GM12878 (cell line): ENCODE data around the gene MITD1. TPM values are rescaled to one million over a fixed set of nuclear protein-coding genes. Genes with fewer than 3 reads are reported as not detected.

Experiments
- ATAC-seq: fragments of 200-7000 bp; cut with Tn5 transposase; 3 replicates; pipeline ENCODE4 v1.9.1; 2020; ENCODE audit warnings: mild to moderate bottlenecking, moderate library complexity
- BruUV-seq: library from RNA; stranded (reverse); fragments of 400-500 nt; replicated peaks from 2 replicates; lab custom pipeline; 2021; lab: Mats Ljungman, UMichigan
- CTCF ChIA-PET: fragments of 300-600 bp; sonication (Branson Sonifier 250); formaldehyde crosslinking; extraction: SDS; loops from one replicate; lab custom pipeline; 2021; ENCODE audit warnings: inconsistent platforms; lab: Yijun Ruan, JAX
- POLR2A ChIA-PET: fragments of 350-600 bp; formaldehyde crosslinking; extraction: SDS; loops from one replicate; lab custom pipeline; 2021; ENCODE audit warnings: inconsistent platforms; lab: Charles Lee
- RAD21 ChIA-PET: fragments of 300-600 bp; sonication (Branson Sonifier 250); formaldehyde crosslinking; loops from one replicate; lab custom pipeline; 2023; ENCODE audit warnings: antibody characterized with exemption; ENCODE audit not compliant: unreplicated experiment; lab: Charles Lee
- SMC1A ChIA-PET: fragments of 300-600 bp; sonication (Branson Sonifier 250); formaldehyde crosslinking; loops from one replicate; lab custom pipeline; 2023; ENCODE audit not compliant: unreplicated experiment, uncharacterized antibody; lab: Charles Lee
- DNase-seq: peaks from one replicate; pipeline ENCODE4 v3.0.0-alpha.2; 2011; ENCODE audit warnings: low read depth, low spot score
- FAIRE-seq: peaks from 3 replicates; lab custom pipeline; 2011; peaks lifted over from hg19 to GRCh38; lab: Jason Lieb, UNC
- H2AFZ ChIP-seq: 2 replicates; pipeline ENCODE4 v1.6.0; 2011; ENCODE audit warnings: low read depth, low read length, control low read depth; ENCODE audit not compliant: control insufficient read depth
- H3K27ac ChIP-seq: 2 replicates; pipeline ENCODE4 v1.5.1; 2011; ENCODE audit warnings: control low read depth; ENCODE audit not compliant: control insufficient read depth, insufficient read depth
- H3K27me3 ChIP-seq, 2 experiments: replicated peaks in 1 of 2; 2 replicates each; pipeline versions ENCODE4 v1.6.0 to v1.6.1; 2011; ENCODE audit warnings: low read length in 1 of 2; ENCODE audit not compliant: control insufficient read depth in 2 of 2, insufficient read depth in 2 of 2
- H3K36me3 ChIP-seq, 2 experiments: 2 replicates each; pipeline ENCODE4 v1.5.1; 2011; ENCODE audit warnings: low read length in 1 of 2; ENCODE audit not compliant: control insufficient read depth in 2 of 2, insufficient read depth in 2 of 2
- H3K4me1 ChIP-seq: 2 replicates; pipeline ENCODE4 v1.6.1; 2011; ENCODE audit warnings: mild to moderate bottlenecking, low read length, moderate library complexity, mixed read lengths; ENCODE audit not compliant: control insufficient read depth, insufficient read depth
- H3K4me2 ChIP-seq: 2 replicates; pipeline ENCODE4 v1.6.0; 2011; ENCODE audit warnings: control low read depth; ENCODE audit not compliant: control insufficient read depth, insufficient read depth
- H3K4me3 ChIP-seq: fragments of 200-600 bp; sonication (generic); 2 replicates; pipeline ENCODE4 v1.5.1; 2016
- H3K79me2 ChIP-seq: 2 replicates; pipeline ENCODE4 v1.6.0; 2011; ENCODE audit warnings: low read length; ENCODE audit not compliant: control insufficient read depth, insufficient read depth
- H3K9ac ChIP-seq: 2 replicates; pipeline ENCODE4 v1.8.0; 2011; ENCODE audit warnings: low read length, control low read depth, mixed read lengths; ENCODE audit not compliant: control insufficient read depth, insufficient read depth
- H3K9me3 ChIP-seq: replicated peaks from 3 replicates; pipeline ENCODE4 v1.5.1; 2011; ENCODE audit warnings: mild to moderate bottlenecking, low read length; ENCODE audit not compliant: control insufficient read depth, insufficient read depth
- H4K20me1 ChIP-seq: 2 replicates; pipeline ENCODE4 v1.6.0; 2011; ENCODE audit not compliant: control insufficient read depth, insufficient read depth
- CHD1 ChIP-seq: IDR thresholded peaks from 2 replicates; pipeline ENCODE4 v1.6.1; 2012; ENCODE audit warnings: low read depth, low read length, improper control_type of control experiment
- FOS ChIP-seq: IDR thresholded peaks from 3 replicates; pipeline ENCODE4 v1.6.1; 2011; ENCODE audit warnings: borderline replicate concordance; ENCODE audit not compliant: insufficient read length; ENCODE audit errors: extremely low read depth
- JUND ChIP-seq: IDR thresholded peaks from 2 replicates; pipeline ENCODE4 v1.6.1; 2012; ENCODE audit warnings: low read depth, mild to moderate bottlenecking, low read length, improper control_type of control experiment, moderate library complexity
- KAT2A ChIP-seq: conservative IDR thresholded peaks from 2 replicates; pipeline ENCODE4 v1.6.1; 2011; ENCODE audit warnings: low read depth, low read length; ENCODE audit not compliant: control insufficient read depth
- PAX5 ChIP-seq: IDR thresholded peaks from 2 replicates; pipeline ENCODE4 v1.6.1; 2011; ENCODE audit warnings: low read depth, low read length, borderline replicate concordance
- PAX8 ChIP-seq: fragments of 450-650 bp; IDR thresholded peaks from 2 replicates; pipeline ENCODE4 v1.6.1; 2017; ENCODE audit warnings: mild to moderate bottlenecking, moderate library complexity
- RAD21 ChIP-seq: IDR thresholded peaks from 2 replicates; pipeline ENCODE4 v1.6.1; 2011; ENCODE audit warnings: mild to moderate bottlenecking, low read depth, low read length, moderate library complexity; ENCODE audit not compliant: insufficient read depth
- RUNX3 ChIP-seq: IDR thresholded peaks from 2 replicates; pipeline ENCODE4 v1.6.1; 2012; ENCODE audit warnings: low read length, inconsistent platforms
- ZBTB11 ChIP-seq: fragments of 450-650 bp; formaldehyde crosslinking; IDR thresholded peaks from 2 replicates; pipeline ENCODE4 v1.5.0; 2022; ENCODE audit warnings: mild to moderate bottlenecking, missing genetic modification characterization
- WGBS: methylation state at CpG from one replicate; pipeline ENCODE4 v1.1.6; 2016; ENCODE audit warnings: low lambda C conversion rate; ENCODE audit not compliant: insufficient replicate concordance, insufficient coverage; ENCODE audit errors: missing lambda C conversion rate; 5-methylcytosine and 5-hydroxymethylcytosine counted together
- in situ Hi-C: fragments of 300-500 bp; cut with MboI; formaldehyde crosslinking; loops from 9 replicates; pipeline ENCODE4 v1.14.3; 2018; ENCODE audit warnings: mixed read lengths
- intact Hi-C: fragments of 100-400 bp; cut with micrococcal nuclease; formaldehyde crosslinking; loops from one replicate; pipeline ENCODE4 v1.14.2; 2022; ENCODE audit not compliant: unreplicated experiment
- polyA plus RNA-seq, 11 experiments: library from polyadenylated mRNA; depleted of rRNA in 4 of 11; unstranded in 6 of 11; stranded (reverse) in 5 of 11; fragments of >200 nt; fragmentation: Nextera tagmentation in 4 of 11; fragmentation: Illumina TruSeq in 1 of 11; extraction: Ambion mirVana in 4 of 11; extraction: Trizol in 1 of 11; gene quantifications; 1 replicate in 1 of 11; 2 replicates in 10 of 11; pipeline versions ENCODE4 v1.2.1 to v1.2.3, GENCODE V29; 2011 to 2016; ENCODE audit warnings: inconsistent platforms in 2 of 11, missing spikeins in 2 of 11, low read depth in 1 of 11
- small RNA-seq: library from RNA; depleted of rRNA; stranded (forward); fragments of <200 nt; gene quantifications from one replicate; pipeline ENCODE3, GENCODE V24; 2014
- total RNA-seq, 4 experiments: library from RNA; depleted of rRNA in 3 of 4; stranded (reverse); fragments of >200 nt in 3 of 4; fragmentation: Illumina TruSeq in 1 of 4; extraction: Trizol in 1 of 4; gene quantifications; 2 replicates each; pipeline versions ENCODE4 v1.2.1 to v1.2.3, GENCODE V29; 2013 to 2021

The MITD1 gene
- total and polyA plus RNA-seq, 10 of the 15 experiments (the other 5 are each of a cell fraction or from before 2014, with no cell fraction given): 33.0 to 116 (median 63.5) TPM

- H4K20me1 ChIP-seq: no peaks in the 10 kb centered on the region
- no peak for DNase-seq
- WGBS: 90% methylated on average over 2 of the region's 2 CpGs
Observed at GRCh38 chr2:99127981-99128380, 52.9 kb downstream of the MITD1 start.

More at GRCh38 chr2:99127981-99128380, 52.9 kb downstream of the MITD1 start:
- FAIRE-seq (no peak), ATAC-seq (no peak)
- ChIA-PET SMC1A (no interaction called here), CTCF (interaction anchor here (1.4 kb wide), 1 partner anchor 30 kb away, joined by 3 read pairs; no protein-coding TSS in a partner anchor), POLR2A (no interaction called here), RAD21 (no interaction called here)
- Histone ChIP-seq H3K4me3 (no peak overlapping the region), H3K27me3 (no peaks in the 10 kb centered on the region), H3K36me3 (no peaks in the 10 kb centered on the region), H3K9ac (no peak overlapping the region), H3K27ac (no peak overlapping the region), H3K9me3 (no peaks in the 10 kb centered on the region; the same call in 2 of the 3 replicates), H3K4me1 (no peaks in the 10 kb centered on the region), H3K4me2 (no peak overlapping the region), H2AFZ (no peak overlapping the region), H3K79me2 (no peaks in the 10 kb centered on the region)
- intact Hi-C loops: no loop called here
- in situ Hi-C loops: no loop called here
- no TSS peak for BruUV-seq
- TF ChIP-seq PAX5 (no peak), FOS (no peak), ZBTB11 (CRISPR knock-in tag) (no peak), PAX8 (no peak), KAT2A (no peak), RAD21 (no peak), JUND (no peak), RUNX3 (no peak), CHD1 (no peak)

Small RNA genes within 50 kb of the gene (small RNA-seq; reads per million reads assigned to genes)
- not detected for gene AC092587.1

Other genes with a start within 250 kb of the MITD1 start
Only the 7 nearest of the 9 such genes appear.
- 2.6 and 4.0 TPM in 2 replicates for gene C2orf15, start 39.4 kb downstream of the MITD1 start, total RNA-seq (2014; rRNA removed)
- gene C2orf15, start 39.4 kb downstream of the MITD1 start, total RNA-seq (2014; rRNA removed; fragmentation: Illumina TruSeq; extraction: Trizol): 2.8 and 3.4 TPM in 2 replicates
- 1.1 and 1.5 TPM in 2 replicates for gene C2orf15, start 39.4 kb downstream of the MITD1 start, total RNA-seq (2021)
- 2.1 and 3.6 TPM in 2 replicates for gene C2orf15, start 39.4 kb downstream of the MITD1 start, polyA plus RNA-seq (2011; rRNA removed)
- 2.1 and 3.1 TPM in 2 replicates for gene C2orf15, start 39.4 kb downstream of the MITD1 start, polyA plus RNA-seq (2014; fragmentation: Illumina TruSeq; extraction: Trizol)
- gene C2orf15, start 39.4 kb downstream of the MITD1 start, polyA plus RNA-seq (2014; fragmentation: Nextera tagmentation; extraction: Ambion mirVana): 1 to 10 TPM; 1.7 to 2.3 TPM
- 1.4 and 1.6 TPM in 2 replicates for gene C2orf15, start 39.4 kb downstream of the MITD1 start, polyA plus RNA-seq (2014; rRNA removed)
- gene C2orf15, start 39.4 kb downstream of the MITD1 start, polyA plus RNA-seq (2016; fragmentation: Nextera tagmentation; extraction: Ambion mirVana): 1 to 10 TPM; 2.8 to 3.4 TPM
- gene TSGA10, start 26.1 kb downstream of the MITD1 start, total RNA-seq (2014; rRNA removed): 5.6 and 6.3 TPM in 2 replicates
- gene TSGA10, start 26.1 kb downstream of the MITD1 start, total RNA-seq (2014; rRNA removed; fragmentation: Illumina TruSeq; extraction: Trizol): 13.4 and 14.5 TPM in 2 replicates
- gene TSGA10, start 26.1 kb downstream of the MITD1 start, total RNA-seq (2021): 6.2 and 7.2 TPM in 2 replicates
- gene TSGA10, start 26.1 kb downstream of the MITD1 start, polyA plus RNA-seq (2011; rRNA removed): 4.6 and 5.3 TPM in 2 replicates
- 7.9 and 9.1 TPM in 2 replicates for gene TSGA10, start 26.1 kb downstream of the MITD1 start, polyA plus RNA-seq (2014; fragmentation: Illumina TruSeq; extraction: Trizol)
- 10 to 100 TPM; 10.2 to 11.6 TPM for gene TSGA10, start 26.1 kb downstream of the MITD1 start, polyA plus RNA-seq (2014; fragmentation: Nextera tagmentation; extraction: Ambion mirVana)
- 5.3 TPM in 2 replicates for gene TSGA10, start 26.1 kb downstream of the MITD1 start, polyA plus RNA-seq (2014; rRNA removed)
- 10 to 100 TPM in 1 of 2 experiments, 1 to 10 TPM in 1; 8.1 to 13.5 TPM for gene TSGA10, start 26.1 kb downstream of the MITD1 start, polyA plus RNA-seq (2016; fragmentation: Nextera tagmentation; extraction: Ambion mirVana)
- 8.0 and 8.3 TPM in 2 replicates for gene LIPT1, start 26.1 kb downstream of the MITD1 start, total RNA-seq (2014; rRNA removed)
- gene LIPT1, start 26.1 kb downstream of the MITD1 start, total RNA-seq (2014; rRNA removed; fragmentation: Illumina TruSeq; extraction: Trizol): 10.4 and 10.9 TPM in 2 replicates
- gene LIPT1, start 26.1 kb downstream of the MITD1 start, total RNA-seq (2021): 7.2 and 8.5 TPM in 2 replicates
- 15.5 and 22.3 TPM in 2 replicates for gene LIPT1, start 26.1 kb downstream of the MITD1 start, polyA plus RNA-seq (2011; rRNA removed)
- 13.0 and 16.9 TPM in 2 replicates for gene LIPT1, start 26.1 kb downstream of the MITD1 start, polyA plus RNA-seq (2014; fragmentation: Illumina TruSeq; extraction: Trizol)
- 10 to 100 TPM; 14.4 to 15.3 TPM for gene LIPT1, start 26.1 kb downstream of the MITD1 start, polyA plus RNA-seq (2014; fragmentation: Nextera tagmentation; extraction: Ambion mirVana)
- gene LIPT1, start 26.1 kb downstream of the MITD1 start, polyA plus RNA-seq (2014; rRNA removed): 8.4 and 9.4 TPM in 2 replicates
- gene LIPT1, start 26.1 kb downstream of the MITD1 start, polyA plus RNA-seq (2016; fragmentation: Nextera tagmentation; extraction: Ambion mirVana): 10 to 100 TPM; 10.8 TPM
- gene MRPL30, start 126 bp upstream of the MITD1 start, total RNA-seq (2014; rRNA removed): 40.2 and 45.5 TPM in 2 replicates
- gene MRPL30, start 126 bp upstream of the MITD1 start, total RNA-seq (2014; rRNA removed; fragmentation: Illumina TruSeq; extraction: Trizol): 51.3 TPM in 2 replicates
- gene MRPL30, start 126 bp upstream of the MITD1 start, total RNA-seq (2021): 30.3 and 33.6 TPM in 2 replicates
- 39.8 and 64.5 TPM in 2 replicates for gene MRPL30, start 126 bp upstream of the MITD1 start, polyA plus RNA-seq (2011; rRNA removed)
- gene MRPL30, start 126 bp upstream of the MITD1 start, polyA plus RNA-seq (2014; fragmentation: Illumina TruSeq; extraction: Trizol): 63.3 and 94.8 TPM in 2 replicates
- gene MRPL30, start 126 bp upstream of the MITD1 start, polyA plus RNA-seq (2014; fragmentation: Nextera tagmentation; extraction: Ambion mirVana): 10 to 100 TPM; 34.9 to 53.1 TPM
- 32.2 and 39.9 TPM in 2 replicates for gene MRPL30, start 126 bp upstream of the MITD1 start, polyA plus RNA-seq (2014; rRNA removed)
- 10 to 100 TPM; 35.7 to 42.8 TPM for gene MRPL30, start 126 bp upstream of the MITD1 start, polyA plus RNA-seq (2016; fragmentation: Nextera tagmentation; extraction: Ambion mirVana)
- gene LYG2, start 74.6 kb upstream of the MITD1 start, total RNA-seq (2014; rRNA removed): not detected in 2 replicates
- gene LYG2, start 74.6 kb upstream of the MITD1 start, total RNA-seq (2014; rRNA removed; fragmentation: Illumina TruSeq; extraction: Trizol): not detected in 2 replicates
- not detected in 2 replicates for gene LYG2, start 74.6 kb upstream of the MITD1 start, total RNA-seq (2021)
- not detected in 2 replicates for gene LYG2, start 74.6 kb upstream of the MITD1 start, polyA plus RNA-seq (2011; rRNA removed)
- 0.30 TPM in 1 of 2 replicates, not detected in the other for gene LYG2, start 74.6 kb upstream of the MITD1 start, polyA plus RNA-seq (2014; fragmentation: Illumina TruSeq; extraction: Trizol)
- under 1 TPM; 0.11 to 0.23 TPM for gene LYG2, start 74.6 kb upstream of the MITD1 start, polyA plus RNA-seq (2014; fragmentation: Nextera tagmentation; extraction: Ambion mirVana)
- gene LYG2, start 74.6 kb upstream of the MITD1 start, polyA plus RNA-seq (2014; rRNA removed): not detected in 2 replicates
- gene LYG2, start 74.6 kb upstream of the MITD1 start, polyA plus RNA-seq (2016; fragmentation: Nextera tagmentation; extraction: Ambion mirVana): under 1 TPM; 0.51 to 0.95 TPM
- 0.34 and 0.60 TPM in 2 replicates for gene LYG1, start 120.1 kb upstream of the MITD1 start, total RNA-seq (2014; rRNA removed)
- gene LYG1, start 120.1 kb upstream of the MITD1 start, total RNA-seq (2014; rRNA removed; fragmentation: Illumina TruSeq; extraction: Trizol): 0.27 and 0.41 TPM in 2 replicates
- 0.21 TPM in 1 of 2 replicates, not detected in the other for gene LYG1, start 120.1 kb upstream of the MITD1 start, total RNA-seq (2021)
- 1.3 TPM in 2 replicates for gene LYG1, start 120.1 kb upstream of the MITD1 start, polyA plus RNA-seq (2011; rRNA removed)
- gene LYG1, start 120.1 kb upstream of the MITD1 start, polyA plus RNA-seq (2014; fragmentation: Illumina TruSeq; extraction: Trizol): 0.88 and 1.8 TPM in 2 replicates
- gene LYG1, start 120.1 kb upstream of the MITD1 start, polyA plus RNA-seq (2014; fragmentation: Nextera tagmentation; extraction: Ambion mirVana): 1 to 10 TPM in 1 of 2 experiments, under 1 TPM in 1; 0.79 to 1.2 TPM
- gene LYG1, start 120.1 kb upstream of the MITD1 start, polyA plus RNA-seq (2014; rRNA removed): 0.70 and 0.72 TPM in 2 replicates
- under 1 TPM; 0.33 to 0.83 TPM for gene LYG1, start 120.1 kb upstream of the MITD1 start, polyA plus RNA-seq (2016; fragmentation: Nextera tagmentation; extraction: Ambion mirVana)
- 37.4 and 45.4 TPM in 2 replicates for gene TXNDC9, start 155.3 kb upstream of the MITD1 start, total RNA-seq (2014; rRNA removed)
- gene TXNDC9, start 155.3 kb upstream of the MITD1 start, total RNA-seq (2014; rRNA removed; fragmentation: Illumina TruSeq; extraction: Trizol): 48.2 and 53.1 TPM in 2 replicates
- gene TXNDC9, start 155.3 kb upstream of the MITD1 start, total RNA-seq (2021): 26.6 and 28.8 TPM in 2 replicates
- 37.0 and 57.1 TPM in 2 replicates for gene TXNDC9, start 155.3 kb upstream of the MITD1 start, polyA plus RNA-seq (2011; rRNA removed)
- gene TXNDC9, start 155.3 kb upstream of the MITD1 start, polyA plus RNA-seq (2014; fragmentation: Illumina TruSeq; extraction: Trizol): 48.6 and 56.8 TPM in 2 replicates
- gene TXNDC9, start 155.3 kb upstream of the MITD1 start, polyA plus RNA-seq (2014; fragmentation: Nextera tagmentation; extraction: Ambion mirVana): 100 to 1,000 TPM; 136 to 170 TPM
- gene TXNDC9, start 155.3 kb upstream of the MITD1 start, polyA plus RNA-seq (2014; rRNA removed): 23.0 and 27.0 TPM in 2 replicates
- 10 to 100 TPM; 76.0 to 77.3 TPM for gene TXNDC9, start 155.3 kb upstream of the MITD1 start, polyA plus RNA-seq (2016; fragmentation: Nextera tagmentation; extraction: Ambion mirVana)